Stimulated activated CD8-positive, alpha-beta memory T cell treated with anti-CD3 and anti-CD28 coated beads, Interleukin-4, amount 100 ng/mL, for 48 hours (primary cell): Measurements from ENCODE around the gene HOXA9.

ENCODE experiments used
- DNase-seq: peaks from one replicate; pipeline ENCODE4 v3.0.0-alpha.2; 2020

The HOXA9 gene

GRCh38 chr7:27124902-27125689 is 40.2 kb downstream of the HOXA9 start:
- no peak for DNase-seq

- DNase-seq: no peak
These were observed 41.0 kb downstream of the HOXA9 start for GRCh38 chr7:27124096-27124901.

GRCh38 chr7:27123477-27124053 is 41.8 kb downstream of the HOXA9 start:
- DNase-seq: no peak

GRCh38 chr7:27123007-27123476 is 42.3 kb downstream of the HOXA9 start:
- no peak for DNase-seq

- no peak for DNase-seq
These were observed 43.0 kb downstream of the HOXA9 start for GRCh38 chr7:27122077-27122910.

GRCh38 chr7:27121684-27122076 is 43.7 kb downstream of the HOXA9 start:
- DNase-seq: no peak

GRCh38 chr7:27119412-27119911 is 45.9 kb downstream of the HOXA9 start:
- no peak for DNase-seq

- DNase-seq: no peak
These were observed 46.8 kb downstream of the HOXA9 start for GRCh38 chr7:27118580-27118979.

- DNase-seq: no peak
These were observed 47.3 kb downstream of the HOXA9 start for GRCh38 chr7:27117887-27118491.

- no peak for DNase-seq
These were observed 48.1 kb downstream of the HOXA9 start for GRCh38 chr7:27116962-27117886.

GRCh38 chr7:27116031-27116961 is 49.0 kb downstream of the HOXA9 start:
- DNase-seq: no peak

GRCh38 chr7:27115221-27116026 is 49.9 kb downstream of the HOXA9 start:
- no peak for DNase-seq

GRCh38 chr7:27114881-27115220 is 50.5 kb downstream of the HOXA9 start:
- DNase-seq: no peak

GRCh38 chr7:27113991-27114769 is 51.2 kb downstream of the HOXA9 start:
- no peak for DNase-seq

GRCh38 chr7:27112955-27113949 is 52.1 kb downstream of the HOXA9 start:
- no peak for DNase-seq
